Measurements from ENCODE around the gene AKAP17A. TPM values are rescaled to one million over a fixed set of nuclear protein-coding genes. Genes with fewer than 3 reads are reported as not detected.
A peak's percentile ranks its signal among the peaks of the same experiment; 100 is the strongest.

The AKAP17A gene
- polyA plus RNA-seq, 1 donor from 2014 or later = 48.7 TPM

- Histone ChIP-seq H3K9ac (ENCODE audit: low read length) (no peak overlapping the region), H3F3A (ENCODE audit: insufficient read depth, low read length, poor library complexity, severe bottlenecking) (no peaks in the 10 kb centered on the region), H4K20me1 (ENCODE audit: insufficient read depth) (peaks cover 3% of the 10 kb centered on the region), H3K4me3 (ENCODE audit: low read length) (peak overlapping the region; percentile 88), H3K9me2 (ENCODE audit: insufficient read depth, low read length) (no peaks in the 10 kb centered on the region), H2AFZ (ENCODE audit: low read depth, low read length) (no peak overlapping the region), H3K9me3 (ENCODE audit: low read length) (no peaks in the 10 kb centered on the region), H3K79me2 (replicated peaks; ENCODE audit: insufficient read depth, low read length) (peaks cover 27% of the 10 kb centered on the region), H3K27me3 (ENCODE audit: insufficient read depth, low read depth, low read length) (no peaks in the 10 kb centered on the region), H3K4me2 (ENCODE audit: low read length) (peak overlapping the region; percentile 82), H3K36me3 (ENCODE audit: insufficient read depth, low read length) (peaks cover 5% of the 10 kb centered on the region), H3K27ac (ENCODE audit: low read length) (no peak overlapping the region)
- no peak for TF ChIP-seq MXI1 (conservative IDR thresholded peaks at IDR 0.05; ENCODE audit: poor library complexity, severe bottlenecking)
These were observed 2.2 kb downstream of the AKAP17A start for GRCh38 chrX:1593286-1594271.

DNA sequence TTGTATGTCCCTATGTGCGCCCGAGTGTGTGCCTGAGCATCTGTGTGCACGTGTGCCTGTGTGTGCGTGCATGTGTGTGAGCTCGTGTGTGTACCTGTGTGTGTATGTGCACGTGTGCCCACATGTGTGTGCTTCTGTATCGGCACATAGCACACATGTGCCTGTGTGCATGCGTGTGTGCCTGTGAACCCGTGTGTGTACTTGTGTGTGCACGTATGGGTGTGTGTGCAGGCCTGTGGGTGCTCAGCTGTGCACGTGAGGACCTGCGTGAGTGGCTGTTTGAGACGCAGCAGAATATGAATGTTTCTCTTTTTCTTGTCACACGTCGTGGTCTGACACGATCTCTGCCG lies 4.3 kb downstream of the AKAP17A start:
- Histone ChIP-seq H3F3A (ENCODE audit: insufficient read depth, low read length, poor library complexity, severe bottlenecking) (no peaks in the 10 kb centered on the region), H3K9me2 (ENCODE audit: insufficient read depth, low read length) (no peaks in the 10 kb centered on the region), H3K9ac (ENCODE audit: low read length) (no peak overlapping the region), H3K79me2 (replicated peaks; ENCODE audit: insufficient read depth, low read length) (peaks cover 27% of the 10 kb centered on the region), H2AFZ (ENCODE audit: low read depth, low read length) (no peak overlapping the region), H3K9me3 (ENCODE audit: low read length) (no peaks in the 10 kb centered on the region), H3K4me3 (ENCODE audit: low read length) (no peak overlapping the region), H3K27ac (ENCODE audit: low read length) (no peak overlapping the region), H4K20me1 (ENCODE audit: insufficient read depth) (peaks cover 3% of the 10 kb centered on the region), H3K4me2 (ENCODE audit: low read length) (no peak overlapping the region), H3K36me3 (ENCODE audit: insufficient read depth, low read length) (peaks cover 5% of the 10 kb centered on the region), H3K27me3 (ENCODE audit: insufficient read depth, low read depth, low read length) (no peaks in the 10 kb centered on the region)
- no peak for TF ChIP-seq EZH2 (IDR thresholded peaks at IDR 0.05; ENCODE audit: borderline replicate concordance, insufficient read depth, low read length, poor library complexity, severe bottlenecking)
- TF ChIP-seq, protein P1, sequence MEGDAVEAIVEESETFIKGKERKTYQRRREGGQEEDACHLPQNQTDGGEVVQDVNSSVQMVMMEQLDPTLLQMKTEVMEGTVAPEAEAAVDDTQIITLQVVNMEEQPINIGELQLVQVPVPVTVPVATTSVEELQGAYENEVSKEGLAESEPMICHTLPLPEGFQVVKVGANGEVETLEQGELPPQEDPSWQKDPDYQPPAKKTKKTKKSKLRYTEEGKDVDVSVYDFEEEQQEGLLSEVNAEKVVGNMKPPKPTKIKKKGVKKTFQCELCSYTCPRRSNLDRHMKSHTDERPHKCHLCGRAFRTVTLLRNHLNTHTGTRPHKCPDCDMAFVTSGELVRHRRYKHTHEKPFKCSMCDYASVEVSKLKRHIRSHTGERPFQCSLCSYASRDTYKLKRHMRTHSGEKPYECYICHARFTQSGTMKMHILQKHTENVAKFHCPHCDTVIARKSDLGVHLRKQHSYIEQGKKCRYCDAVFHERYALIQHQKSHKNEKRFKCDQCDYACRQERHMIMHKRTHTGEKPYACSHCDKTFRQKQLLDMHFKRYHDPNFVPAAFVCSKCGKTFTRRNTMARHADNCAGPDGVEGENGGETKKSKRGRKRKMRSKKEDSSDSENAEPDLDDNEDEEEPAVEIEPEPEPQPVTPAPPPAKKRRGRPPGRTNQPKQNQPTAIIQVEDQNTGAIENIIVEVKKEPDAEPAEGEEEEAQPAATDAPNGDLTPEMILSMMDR (IDR thresholded peaks at IDR 0.05; ENCODE audit: poor library complexity, severe bottlenecking) = no peak
- no peak for TF ChIP-seq RAD21 (conservative IDR thresholded peaks at IDR 0.05)
- no peak for TF ChIP-seq MXI1 (conservative IDR thresholded peaks at IDR 0.05; ENCODE audit: poor library complexity, severe bottlenecking)
- TF ChIP-seq POLR2AphosphoS5 (IDR thresholded peaks at IDR 0.05) = no peak
- no peak for TF ChIP-seq TAF1 (IDR thresholded peaks at IDR 0.05; ENCODE audit: low read depth)
- no peak for TF ChIP-seq EP300 (conservative IDR thresholded peaks at IDR 0.05; ENCODE audit: poor library complexity, severe bottlenecking)
- TF ChIP-seq REST (IDR thresholded peaks at IDR 0.05; ENCODE audit: borderline replicate concordance) = no peak
- no peak for TF ChIP-seq SMC3 (conservative IDR thresholded peaks at IDR 0.05; ENCODE audit: poor library complexity)

Measured in neural cell (in vitro differentiated cells).